Right renal pelvis (tissue), 4 donors: ENCODE data around the gene NDUFB11. TPM values are rescaled to one million over a fixed set of nuclear protein-coding genes. Genes with fewer than 3 reads are reported as not detected.

Source experiments
- DNase-seq, 4 donors: peaks; one replicate each; pipeline ENCODE4 v3.0.0-alpha.2; 2013; ENCODE audit warnings: low read depth in 4 of 4, low spot score in 3 of 4, missing footprints in 1 of 4
- polyA plus RNA-seq, 4 donors: library from polyadenylated mRNA; unstranded; fragments of 120-200 nt; gene quantifications; one replicate each; pipeline ENCODE4 v1.2.1, GENCODE V29; 2013; ENCODE audit not compliant: insufficient read length in 4 of 4

The NDUFB11 gene
- polyA plus RNA-seq = 100 to 1,000 TPM in 3 of 4 donors, 10 to 100 TPM in 1; 98.4 to 117 (median 107) TPM

DNA sequence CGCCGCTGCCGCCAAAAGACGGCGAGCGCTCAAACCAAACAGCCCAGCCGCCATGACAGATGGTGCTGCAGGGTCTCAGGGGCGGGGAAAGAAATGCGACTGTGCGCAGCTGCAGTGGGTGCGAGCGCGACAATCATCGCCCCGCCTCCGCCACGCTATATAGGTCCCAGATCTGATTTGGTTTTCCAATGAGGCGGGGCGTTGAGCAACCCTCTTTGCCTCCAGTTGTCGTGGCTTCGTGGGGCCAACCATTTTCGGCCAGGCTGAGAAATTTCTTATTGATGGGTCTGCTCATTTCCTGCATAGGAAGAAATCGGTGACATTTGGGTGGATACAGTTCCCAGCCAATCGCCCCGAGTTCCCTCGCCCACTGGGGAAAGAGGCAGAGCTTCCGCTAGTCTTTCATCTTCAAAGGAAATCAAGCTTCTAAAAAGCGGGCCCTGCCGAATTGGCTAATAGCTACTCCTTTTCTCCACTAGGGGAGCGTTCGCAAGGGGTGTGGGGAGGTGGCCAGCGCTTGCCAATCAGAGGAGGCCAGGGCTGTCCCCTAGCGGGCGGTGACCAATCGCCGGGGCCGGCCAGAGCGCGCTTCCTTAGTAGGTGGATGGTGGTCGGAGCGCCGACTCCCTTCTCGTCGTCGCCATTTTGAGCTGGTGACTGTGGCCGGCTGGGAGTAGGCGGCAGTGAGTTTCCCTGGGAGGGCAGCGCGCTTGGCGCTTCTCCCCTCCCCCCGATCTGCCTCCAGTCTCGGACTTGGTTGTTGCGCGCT lies at the start of gene NDUFB11, which contains the start of gene RBM10:
NDUFB11 (minus strand) TSS at position 77 of the 769 bp plus-strand sequence; CDS start at position 54, 23 bp downstream.
RBM10 (plus strand) TSS at position 596 of the 769 bp plus-strand sequence. CDS start 2,261 bp downstream, outside the sequence.
- peak; percentile 68 to 81 (median 78) for DNase-seq

DNA sequence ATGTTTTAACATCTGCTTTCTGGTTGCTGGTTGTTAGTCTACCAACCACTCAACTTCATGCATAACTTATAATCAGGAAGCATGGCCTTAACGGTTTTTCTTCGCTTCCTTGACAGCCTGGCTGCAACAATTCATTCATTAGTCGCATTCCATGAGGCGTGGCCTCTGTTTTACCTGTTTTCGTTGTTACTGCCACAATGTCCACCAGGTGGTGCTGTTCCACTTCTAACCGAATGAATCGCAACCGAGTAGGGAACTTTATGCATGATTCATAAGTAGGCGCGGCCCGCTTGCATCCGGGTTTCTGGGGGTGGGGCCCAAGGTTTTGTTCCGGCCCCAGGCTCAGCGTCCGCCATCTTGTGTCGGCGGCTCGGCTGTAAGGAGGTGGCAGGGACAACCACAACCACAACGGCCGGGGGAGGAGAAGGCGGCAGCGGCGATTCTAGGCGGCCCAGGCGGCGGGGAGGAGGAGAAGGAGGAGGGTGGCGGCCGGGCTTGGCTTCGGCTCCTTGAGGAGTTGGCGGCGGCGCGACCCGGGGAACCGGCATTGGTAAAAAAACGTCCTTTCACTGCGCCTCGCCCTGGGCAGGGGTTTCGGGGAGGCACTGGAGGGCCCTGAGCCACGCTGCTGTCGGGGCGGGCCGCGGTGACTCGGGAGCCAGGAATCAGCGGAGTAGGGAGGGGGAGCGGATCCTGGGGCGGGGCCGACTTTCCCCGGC lies 49.1 kb upstream of the NDUFB11 start, which contains the start of gene UBA1:
UBA1 (plus strand) TSS at position 355 of the 719 bp plus-strand sequence. CDS start 4,974 bp downstream, outside the sequence.
- DNase-seq = peak; percentile 83 to 91 (median 88)

DNA sequence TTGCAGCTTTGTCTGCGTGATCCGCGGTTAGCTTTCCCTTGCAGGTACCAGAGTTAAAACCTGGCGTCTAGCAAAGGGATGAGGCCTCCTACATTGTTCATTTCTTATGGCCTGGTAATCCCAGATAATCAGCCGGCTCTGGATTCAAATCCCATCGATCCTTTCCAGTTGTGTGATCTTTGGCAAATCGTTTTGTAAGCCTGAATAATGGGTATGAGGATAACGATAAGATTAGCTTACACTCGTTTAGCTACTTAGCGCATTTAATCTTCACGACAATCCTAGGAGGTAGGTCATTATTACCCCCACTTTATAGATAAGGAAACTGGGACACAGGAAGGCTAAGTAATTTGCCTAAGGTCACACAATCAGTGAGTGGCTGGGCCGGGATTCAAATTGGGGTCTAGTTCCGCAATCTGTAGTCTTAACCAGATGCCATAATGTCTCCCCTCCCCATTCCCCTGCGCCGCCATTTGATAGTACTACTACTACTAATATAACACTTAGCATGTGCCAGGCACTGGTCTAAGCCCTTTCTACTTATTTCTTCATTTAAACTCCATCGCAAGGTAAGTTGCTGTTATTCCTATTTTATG lies 47.4 kb upstream of the NDUFB11 start:
- DNase-seq = no peak

DNA sequence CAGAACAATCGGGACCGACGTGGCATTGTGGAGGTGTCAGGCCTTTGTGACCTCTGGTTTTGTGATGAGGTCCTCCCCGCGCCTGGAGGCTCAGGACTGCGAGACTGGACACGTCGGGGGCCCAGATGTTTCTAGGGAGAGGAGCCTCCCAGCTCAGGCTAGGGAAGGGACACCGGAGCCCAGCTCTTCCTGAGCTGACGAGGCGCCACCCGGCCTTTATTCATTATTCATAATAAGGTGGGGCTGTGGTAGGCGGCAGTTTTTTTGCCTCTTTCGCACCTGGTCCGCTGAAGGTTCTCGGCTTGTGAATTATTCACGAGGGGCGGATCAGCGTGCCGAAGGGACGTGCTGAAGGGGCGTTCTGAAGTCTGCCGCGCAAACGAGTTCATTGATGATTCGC lies 46.8 kb upstream of the NDUFB11 start:
- DNase-seq = no peak

DNA sequence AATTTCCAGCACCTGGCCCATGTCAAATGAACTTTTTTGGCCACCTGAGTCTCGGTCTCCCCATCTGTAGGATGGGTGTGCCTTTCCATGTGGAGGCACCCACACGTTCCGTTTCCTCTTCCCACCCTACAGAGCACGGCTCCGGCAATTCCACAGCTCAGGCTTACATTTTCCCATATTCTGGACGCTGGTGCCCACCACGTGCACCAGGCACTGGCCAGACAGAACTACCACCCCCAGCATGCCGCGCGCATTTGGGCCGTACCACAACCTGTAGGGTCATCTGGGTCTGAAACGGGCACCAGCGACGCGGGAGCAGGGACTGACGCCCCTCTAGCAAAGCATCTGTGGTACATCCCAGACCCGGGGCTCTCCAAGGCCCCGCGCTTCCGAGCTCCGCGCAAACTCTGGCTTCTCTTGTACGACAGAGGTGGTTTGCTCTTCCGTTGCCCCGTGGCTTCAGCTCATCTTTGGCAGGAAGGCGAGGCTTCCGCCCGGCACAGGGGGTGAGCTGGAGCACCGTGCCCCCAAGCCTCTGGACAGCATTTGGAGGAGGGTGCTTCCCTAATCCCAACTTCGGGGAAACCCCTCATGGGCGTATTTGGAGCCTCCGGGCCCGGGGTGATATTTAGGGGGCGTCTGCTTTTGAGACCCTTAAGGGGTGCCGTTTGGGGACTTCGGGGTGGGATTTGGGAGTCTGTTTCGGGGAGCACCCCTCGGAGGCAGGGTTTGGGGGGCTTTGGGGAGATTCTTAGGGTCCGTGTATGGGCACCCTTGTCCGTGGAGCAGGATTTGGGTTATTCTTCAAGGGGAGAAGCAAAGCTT lies 46.2 kb upstream of the NDUFB11 start:
- DNase-seq = peak; percentile 47 to 72 (median 65)

DNA sequence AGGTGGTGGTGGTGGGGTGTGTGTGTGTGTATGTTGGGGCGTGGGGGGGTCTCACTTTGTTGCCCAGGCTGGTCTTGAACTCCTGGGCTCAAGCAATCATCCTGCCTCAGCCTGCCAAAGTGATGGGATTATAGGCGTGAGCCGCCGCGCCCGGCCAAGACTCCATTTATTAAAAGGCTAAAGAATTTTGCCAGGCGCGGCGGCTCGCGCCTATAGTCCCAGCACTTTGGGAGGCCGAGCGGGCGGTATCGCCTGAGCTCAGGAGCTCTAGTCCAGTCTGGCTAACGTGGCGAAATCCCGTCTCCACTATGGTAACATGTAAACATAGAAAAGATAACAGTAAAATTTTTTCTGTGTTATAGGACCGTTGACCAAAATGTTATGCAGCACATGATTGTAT lies 45.4 kb upstream of the NDUFB11 start:
- DNase-seq = no peak

DNA sequence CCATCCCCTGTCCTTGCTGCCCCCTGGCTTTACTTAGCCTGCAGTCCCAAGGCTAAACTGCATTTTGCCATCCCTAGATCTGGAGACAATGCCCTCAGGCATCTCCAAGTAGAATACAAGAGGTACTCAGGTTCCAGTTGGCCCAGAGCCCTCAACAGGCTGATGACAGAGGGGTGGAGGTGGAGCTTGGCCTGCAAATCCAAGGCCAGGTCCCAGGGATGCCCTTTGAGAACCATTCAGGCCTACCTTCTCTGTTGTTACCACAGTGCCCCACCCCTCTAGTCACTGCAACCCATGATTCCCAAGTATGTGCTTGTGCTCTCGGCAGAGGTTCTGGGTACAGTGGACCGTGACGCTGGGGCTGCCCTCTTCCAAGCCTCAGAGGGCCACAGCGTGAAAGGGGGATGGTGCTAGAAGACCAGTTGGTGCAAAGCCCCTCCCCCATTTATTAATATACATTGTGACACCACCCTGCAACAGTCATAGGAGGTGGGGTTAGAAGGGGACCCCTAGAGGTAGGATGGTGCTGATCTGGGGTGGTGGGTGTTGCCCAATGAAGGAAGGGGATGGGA lies 42.7 kb upstream of the NDUFB11 start:
- DNase-seq = no peak

DNA sequence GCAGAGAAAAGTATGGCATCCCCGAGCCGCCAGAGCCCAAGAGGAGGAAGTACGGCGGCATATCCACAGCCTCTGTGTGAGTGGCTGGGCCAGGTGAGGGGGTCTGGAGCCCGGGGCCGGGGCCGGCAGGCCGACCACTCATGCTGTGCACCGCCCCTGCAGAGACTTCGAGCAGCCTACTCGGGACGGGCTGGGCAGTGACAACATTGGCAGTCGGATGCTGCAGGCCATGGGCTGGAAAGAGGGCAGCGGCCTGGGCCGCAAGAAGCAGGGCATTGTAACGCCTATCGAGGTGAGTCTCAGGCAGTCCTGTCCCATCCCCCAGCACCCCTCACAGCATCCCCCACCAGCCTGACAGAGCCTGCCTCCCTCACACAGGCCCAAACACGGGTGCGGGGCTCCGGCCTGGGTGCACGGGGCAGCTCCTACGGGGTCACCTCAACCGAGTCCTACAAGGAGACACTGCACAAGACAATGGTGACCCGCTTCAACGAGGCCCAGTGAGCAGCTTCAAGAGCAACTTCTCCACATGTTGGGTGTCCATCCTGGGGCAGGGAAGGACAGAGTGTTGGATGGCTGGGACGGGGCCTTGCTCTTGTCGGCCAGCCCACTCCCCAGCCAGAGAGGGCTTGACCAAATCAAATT lies 41.7 kb upstream of the NDUFB11 start:
- no peak for DNase-seq

DNA sequence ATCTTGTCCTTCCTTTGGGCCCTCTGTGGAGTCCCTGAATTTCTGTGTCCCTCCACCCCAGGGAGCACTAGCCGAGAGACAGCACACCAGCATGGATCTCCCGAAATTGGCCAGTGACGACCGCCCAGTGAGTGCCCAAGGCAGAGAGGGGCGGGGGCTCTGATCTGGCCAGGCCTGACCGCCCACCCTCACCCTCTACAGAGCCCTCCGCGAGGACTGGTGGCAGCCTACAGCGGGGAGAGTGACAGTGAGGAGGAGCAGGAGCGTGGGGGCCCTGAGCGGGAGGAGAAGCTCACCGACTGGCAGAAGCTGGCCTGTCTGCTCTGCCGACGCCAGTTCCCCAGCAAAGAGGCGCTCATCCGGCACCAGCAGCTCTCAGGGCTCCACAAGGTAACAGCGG lies 40.7 kb upstream of the NDUFB11 start:
- DNase-seq = no peak

DNA sequence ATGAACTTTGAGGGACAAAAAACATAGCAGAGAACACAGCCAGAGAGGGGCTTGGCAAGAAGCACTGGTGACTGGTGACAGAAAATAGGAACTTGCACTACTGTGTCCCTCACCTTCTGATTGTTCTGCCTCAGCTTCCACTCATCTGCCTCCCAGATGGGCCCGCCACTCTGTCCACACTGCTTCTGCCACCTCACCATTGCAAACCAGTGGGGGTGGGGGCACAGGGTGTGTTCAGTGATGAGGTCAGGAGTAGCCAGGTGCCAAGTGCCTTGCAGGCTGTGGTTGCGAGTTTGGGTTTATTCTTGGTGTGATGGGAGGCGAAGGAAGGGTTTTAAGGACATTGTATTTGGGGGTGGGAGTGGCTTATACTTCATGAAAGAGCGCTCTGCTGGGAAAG lies 40.0 kb upstream of the NDUFB11 start:
- DNase-seq = no peak

DNA sequence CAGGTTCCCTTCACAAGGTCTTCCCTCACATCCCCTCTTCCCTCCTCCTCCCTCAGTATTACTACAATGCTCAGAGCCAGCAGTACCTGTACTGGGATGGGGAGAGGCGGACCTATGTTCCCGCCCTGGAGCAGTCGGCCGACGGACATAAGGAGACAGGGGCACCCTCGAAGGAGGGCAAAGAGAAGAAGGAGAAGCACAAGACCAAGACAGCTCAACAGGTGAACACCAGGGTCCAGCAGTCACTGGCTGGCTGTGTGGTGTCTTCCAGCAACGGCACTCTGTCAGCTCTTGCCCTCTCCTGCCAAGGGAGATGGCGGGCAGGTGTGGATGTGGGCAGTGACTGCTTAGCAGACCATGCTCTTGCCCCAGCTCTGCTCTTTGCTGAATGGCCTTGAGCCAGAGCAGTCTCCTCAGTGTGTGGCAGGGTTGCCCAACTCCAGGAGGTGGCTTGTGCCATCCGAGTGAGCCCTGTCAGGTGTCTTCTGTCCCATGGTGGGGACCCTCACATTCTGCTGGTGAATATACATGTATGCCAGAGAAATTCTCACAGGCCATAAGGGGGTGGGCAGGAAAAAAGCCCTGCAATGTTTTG lies 37.7 kb upstream of the NDUFB11 start:
- no peak for DNase-seq

DNA sequence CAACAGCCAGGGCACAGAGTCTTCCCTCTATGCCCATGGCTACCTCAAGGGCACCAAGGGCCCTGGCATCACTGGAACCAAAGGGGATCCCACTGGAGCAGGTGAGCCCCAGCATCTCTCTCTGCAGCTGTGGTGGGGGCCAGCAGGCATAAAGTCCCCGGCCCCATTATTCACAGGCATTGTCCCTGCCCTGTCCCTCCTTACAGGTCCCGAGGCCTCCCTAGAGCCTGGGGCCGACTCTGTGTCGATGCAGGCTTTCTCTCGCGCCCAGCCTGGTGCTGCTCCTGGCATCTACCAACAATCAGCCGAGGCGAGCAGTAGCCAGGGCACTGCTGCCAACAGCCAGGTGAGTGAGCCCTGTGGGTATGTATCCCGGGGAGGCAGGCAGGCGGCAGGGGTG lies 36.8 kb upstream of the NDUFB11 start:
- no peak for DNase-seq

DNA sequence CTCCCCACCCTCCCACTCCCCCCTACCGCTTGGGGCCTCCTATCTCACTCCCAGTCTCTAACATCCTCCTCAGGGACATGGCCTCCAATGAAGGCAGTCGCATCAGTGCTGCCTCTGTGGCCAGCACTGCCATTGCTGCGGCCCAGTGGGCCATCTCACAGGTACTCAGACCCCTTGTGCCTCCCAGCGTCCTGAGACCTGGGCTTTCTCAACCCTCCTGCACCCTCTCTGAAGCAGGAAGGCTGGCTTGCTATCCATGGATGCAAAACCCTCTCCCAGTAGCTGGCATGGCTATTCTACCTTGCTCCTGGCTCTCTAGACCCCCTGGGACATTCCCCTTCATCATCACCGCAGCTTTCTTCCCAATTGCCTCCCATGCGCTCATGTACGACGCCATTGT lies 35.8 kb upstream of the NDUFB11 start:
- DNase-seq = no peak

DNA sequence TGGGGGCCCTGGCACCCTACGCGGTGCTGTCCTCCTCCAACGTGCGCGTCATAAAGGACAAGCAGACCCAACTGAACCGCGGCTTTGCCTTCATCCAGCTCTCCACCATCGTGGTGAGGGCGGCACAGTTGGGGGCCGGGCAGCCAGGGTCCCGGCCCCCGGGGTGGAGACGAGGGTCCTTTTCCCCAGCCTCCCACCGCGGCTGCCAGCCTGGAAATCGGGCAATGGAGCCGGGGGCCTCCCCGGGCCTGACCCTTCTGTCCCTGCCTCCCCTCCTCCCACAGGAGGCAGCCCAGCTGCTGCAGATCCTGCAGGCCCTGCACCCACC lies 35.4 kb upstream of the NDUFB11 start:
- DNase-seq = no peak

DNA sequence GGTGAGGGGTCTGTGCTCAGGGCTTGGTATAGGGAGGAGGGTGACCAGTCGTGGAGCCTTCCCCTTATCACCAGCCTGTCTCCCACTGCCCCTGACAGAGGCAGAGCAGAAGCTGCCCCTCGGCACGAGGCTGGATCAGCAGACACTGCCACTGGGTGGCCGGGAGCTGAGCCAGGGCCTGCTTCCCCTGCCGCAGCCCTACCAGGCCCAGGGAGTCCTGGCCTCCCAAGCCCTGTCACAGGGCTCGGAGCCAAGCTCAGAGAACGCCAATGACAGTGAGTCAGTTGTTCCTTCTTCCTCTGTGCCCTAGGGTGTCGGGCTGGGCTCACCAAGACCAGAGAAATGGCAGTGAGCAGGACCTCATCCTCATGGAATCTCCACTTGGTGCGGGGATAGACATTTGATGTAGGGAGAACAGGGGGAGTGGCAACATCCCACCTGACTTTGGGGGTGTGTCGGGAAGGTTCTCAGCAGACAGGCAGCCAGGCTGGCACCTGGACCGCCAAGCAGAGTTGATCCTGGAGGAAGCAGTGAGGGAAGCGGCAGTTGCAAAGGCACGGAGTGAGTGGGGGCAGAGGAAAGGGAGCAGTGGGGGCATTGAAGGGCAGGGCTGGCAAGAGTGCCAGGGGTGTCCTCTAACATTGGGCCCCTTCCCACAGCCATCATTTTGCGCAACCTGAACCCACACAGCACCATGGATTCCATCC lies 34.9 kb upstream of the NDUFB11 start:
- no peak for DNase-seq

DNA sequence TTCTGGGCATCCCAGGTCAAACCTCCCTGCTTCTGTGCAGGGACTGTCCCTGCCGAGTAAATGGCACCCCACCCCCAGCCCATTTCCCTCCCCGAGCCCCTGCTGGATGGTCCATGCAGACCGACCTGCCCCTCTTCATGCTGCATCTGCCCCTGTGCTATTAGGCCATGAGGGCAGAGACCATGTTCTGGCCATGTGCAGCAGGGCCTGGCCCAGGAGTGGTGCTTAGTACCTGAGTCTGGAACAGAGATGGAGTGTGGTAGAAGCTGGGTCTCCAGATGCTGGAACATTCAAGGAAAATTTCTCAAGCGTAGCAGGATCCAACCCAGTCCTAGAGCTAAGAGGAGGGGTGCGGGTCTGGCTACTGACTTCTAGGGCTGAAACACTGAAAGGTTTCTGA lies 33.8 kb upstream of the NDUFB11 start:
- DNase-seq = no peak

DNA sequence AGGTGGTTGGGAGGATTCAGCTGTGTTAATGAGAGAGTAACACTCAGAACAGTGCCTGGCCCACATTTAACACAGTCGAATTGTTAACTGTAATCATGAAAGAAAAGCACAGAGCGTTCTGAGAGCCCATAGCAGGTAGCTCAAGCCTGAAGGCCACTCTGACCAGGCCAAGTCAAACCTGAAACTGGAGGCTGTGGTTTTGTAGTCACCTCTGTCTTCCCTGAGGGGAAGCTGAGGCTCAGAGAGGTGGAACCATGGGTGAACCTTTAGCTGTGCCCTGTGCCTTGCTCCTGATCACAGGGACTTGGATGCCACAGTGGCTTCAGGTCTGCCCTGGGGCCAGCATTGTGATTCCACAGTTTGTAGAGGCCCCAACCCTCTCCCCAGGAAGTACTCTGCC lies 32.6 kb upstream of the NDUFB11 start:
- no peak for DNase-seq

DNA sequence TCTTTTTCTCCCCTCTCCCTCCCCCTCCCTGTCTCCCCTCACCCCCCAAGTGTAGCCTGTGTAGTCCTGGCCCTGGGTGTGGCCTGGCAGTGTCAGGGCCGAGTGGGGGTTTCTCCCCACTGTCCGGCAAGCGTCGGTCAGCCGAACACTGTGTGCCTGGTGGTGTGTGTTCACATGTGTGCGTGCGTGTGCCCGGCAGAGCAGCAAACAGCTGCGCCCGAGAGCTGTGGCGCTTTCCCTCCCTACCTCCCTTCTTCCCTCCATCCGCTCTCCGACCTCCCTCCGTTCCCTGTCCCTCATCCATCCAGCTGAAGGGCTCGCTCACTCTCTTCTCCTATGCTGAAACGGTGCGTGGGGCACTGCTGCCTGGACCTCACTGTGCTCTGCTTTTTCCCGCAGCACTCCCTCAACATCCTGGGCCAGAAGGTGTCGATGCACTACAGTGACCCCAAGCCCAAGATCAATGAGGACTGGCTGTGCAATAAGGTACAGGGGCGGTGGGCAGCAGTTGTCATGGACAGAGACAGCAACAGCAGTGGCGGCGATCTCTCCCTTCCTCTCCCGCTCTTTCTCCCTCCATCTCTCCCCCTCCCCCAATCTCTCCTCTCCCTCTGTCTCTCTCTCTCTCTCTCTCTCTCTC lies 31.7 kb upstream of the NDUFB11 start:
- no peak for DNase-seq
